Right lobe of liver (tissue), 6 donors: Measurements from ENCODE around the gene ZSCAN12. TPM values are rescaled to one million over a fixed set of nuclear protein-coding genes. Genes with fewer than 3 reads are reported as not detected.
"Not testable (repeated sequence)": the region's sequence is repeated elsewhere in the genome, so short reads cannot be mapped to it uniquely, and the experiment has no call there.

Experiments
- ATAC-seq, 4 donors: fragments of 200-7000 bp; cut with Tn5 transposase; one replicate each; pipeline ENCODE4 v1.9.1; 2020; ENCODE audit warnings: mild to moderate bottlenecking in 4 of 4, moderate library complexity in 4 of 4
- DNase-seq, 3 donors: peaks; one replicate each; pipeline ENCODE4 v3.0.0-alpha.2; 2020
- H3K27ac ChIP-seq, 3 donors: fragments of 200-600 bp; one replicate each; pipeline ENCODE4 v1.8.0; 2022
- H3K27me3 ChIP-seq, 2 donors: fragments of 200-600 bp; one replicate each; pipeline ENCODE4 v1.8.0; 2022
- H3K36me3 ChIP-seq, 4 donors: fragments of 200-600 bp; sonication (generic) in 1 of 4; one replicate each; pipeline versions ENCODE4 v1.5.1 to v1.8.0; 2017 to 2022; ENCODE audit warnings: control low read depth in 1 of 4
- H3K4me1 ChIP-seq, 4 donors: fragments of 200-600 bp; sonication (generic) in 1 of 4; one replicate each; pipeline versions ENCODE4 v1.5.1 to v1.8.0; 2017 to 2022; ENCODE audit warnings: control low read depth in 1 of 4
- H3K4me3 ChIP-seq, 3 donors: fragments of 200-600 bp; one replicate each; pipeline ENCODE4 v1.8.0; 2022
- H3K9me3 ChIP-seq, 4 donors: fragments of 200-600 bp; sonication (generic) in 1 of 4; one replicate each; pipeline versions ENCODE4 v1.5.1 to v1.8.0; 2017 to 2022; ENCODE audit warnings: control low read depth in 1 of 4
- POLR2A ChIP-seq: fragments of 450-650 bp; IDR thresholded peaks from one replicate; pipeline ENCODE4 v1.6.1; 2017; ENCODE audit warnings: antibody characterized with exemption, mild to moderate bottlenecking
- WGBS: methylation state at CpG from one replicate; pipeline ENCODE4 v1.1.6; 2018; ENCODE audit warnings: low coverage, low lambda C conversion rate; ENCODE audit not compliant: insufficient coverage; ENCODE audit errors: missing lambda C conversion rate; 5-methylcytosine and 5-hydroxymethylcytosine counted together
- intact Hi-C, 2 donors: fragments of 100-400 bp; cut with DNase I; formaldehyde crosslinking; loops; one replicate each; pipeline versions ENCODE4 v1.11.2 to v1.14.1; 2022
- total RNA-seq, 6 experiments: library from RNA; depleted of rRNA in 2 of 6; stranded (reverse); fragments of >200 nt in 2 of 6; fragmentation: NEBNext Ultra II Directional in 3 of 6; extraction: Animal tissue kit (Norgen Biotek cat#: 25700) in 3 of 6; gene quantifications; one replicate each; pipeline versions ENCODE4 v1.1.0 to v1.2.4, GENCODE V29; 2016 to 2023
- TF ChIP-seq, protein P1 (sequence below), 4 donors: fragments of 200-600 bp in 3 of 4; fragments of 450-650 bp in 1 of 4; IDR thresholded peaks; one replicate each; pipeline versions ENCODE4 v1.5.1 to v1.8.0; 2016 to 2022; ENCODE audit warnings: antibody characterized with exemption in 4 of 4, mild to moderate bottlenecking in 2 of 4
- donor health status: DM: no; HTN: yes; CAD: no.
- donor health status: DM: no; HTN: no; CAD: no.
- donor health status: DM: no; HTN: no; CAD: no.
- donor health status: DM: no; HTN: yes; CAD: no.
- donor health status: DM: no; HTN: yes; CAD: no.

ZSCAN12 gene
- total RNA-seq, 6 experiments from 2014 or later, result 1.4 to 1.6 (median 1.5) TPM

GRCh38 chr6:28410767-28411166 lies 11.2 kb upstream of the ZSCAN12 start:
- Histone ChIP-seq H3K27me3 (no peaks in the 10 kb centered on the region), H3K36me3 (no peaks in the 10 kb centered on the region), H3K27ac (no peak overlapping the region), H3K4me1 (no peaks in the 10 kb centered on the region), H3K9me3 (no peaks in the 10 kb centered on the region), H3K4me3 (no peak overlapping the region)
- no peak for TF ChIP-seq POLR2A
- TF ChIP-seq, protein P1, sequence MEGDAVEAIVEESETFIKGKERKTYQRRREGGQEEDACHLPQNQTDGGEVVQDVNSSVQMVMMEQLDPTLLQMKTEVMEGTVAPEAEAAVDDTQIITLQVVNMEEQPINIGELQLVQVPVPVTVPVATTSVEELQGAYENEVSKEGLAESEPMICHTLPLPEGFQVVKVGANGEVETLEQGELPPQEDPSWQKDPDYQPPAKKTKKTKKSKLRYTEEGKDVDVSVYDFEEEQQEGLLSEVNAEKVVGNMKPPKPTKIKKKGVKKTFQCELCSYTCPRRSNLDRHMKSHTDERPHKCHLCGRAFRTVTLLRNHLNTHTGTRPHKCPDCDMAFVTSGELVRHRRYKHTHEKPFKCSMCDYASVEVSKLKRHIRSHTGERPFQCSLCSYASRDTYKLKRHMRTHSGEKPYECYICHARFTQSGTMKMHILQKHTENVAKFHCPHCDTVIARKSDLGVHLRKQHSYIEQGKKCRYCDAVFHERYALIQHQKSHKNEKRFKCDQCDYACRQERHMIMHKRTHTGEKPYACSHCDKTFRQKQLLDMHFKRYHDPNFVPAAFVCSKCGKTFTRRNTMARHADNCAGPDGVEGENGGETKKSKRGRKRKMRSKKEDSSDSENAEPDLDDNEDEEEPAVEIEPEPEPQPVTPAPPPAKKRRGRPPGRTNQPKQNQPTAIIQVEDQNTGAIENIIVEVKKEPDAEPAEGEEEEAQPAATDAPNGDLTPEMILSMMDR (IDR thresholded peaks at IDR 0.05), result no peak
- DNase-seq, result no peak
- no peak for ATAC-seq
- intact Hi-C loops, result no loop called here
- WGBS, result 92% methylated on average over 2 of the region's 2 CpGs

DNA sequence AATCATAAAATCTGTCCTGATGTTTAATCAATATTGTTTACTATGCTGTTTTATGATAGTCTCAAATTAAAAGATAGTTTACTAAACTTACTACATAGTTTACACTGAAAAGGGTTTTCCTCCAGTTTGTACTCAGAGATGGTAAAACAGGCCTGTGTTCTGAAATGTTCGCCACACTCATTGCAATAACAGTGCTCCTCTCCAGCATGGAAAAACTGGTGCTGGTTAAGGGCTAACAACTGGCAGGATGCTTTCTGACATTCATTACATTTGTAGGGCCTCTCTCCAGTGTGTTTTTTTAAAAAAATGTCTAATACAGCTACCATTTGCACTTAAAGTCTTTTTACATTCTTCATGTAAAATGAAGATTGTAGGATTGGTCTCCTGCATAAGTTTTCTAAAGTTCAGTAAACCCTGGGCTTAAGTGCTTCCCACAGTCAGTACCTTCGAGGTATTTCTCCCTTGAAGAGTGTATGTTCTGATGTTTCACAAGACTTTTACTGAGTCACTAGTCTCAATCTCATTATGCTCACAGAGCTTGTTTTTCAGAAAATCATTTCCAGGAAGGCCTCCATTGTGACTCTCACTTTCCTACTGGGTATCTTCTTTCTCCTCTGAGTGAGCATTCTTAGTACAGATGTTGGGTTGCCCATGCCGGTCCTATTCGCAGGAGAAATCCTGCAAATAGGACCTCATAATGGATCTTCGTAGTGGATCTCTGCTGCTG lies 8.7 kb upstream of the ZSCAN12 start:
- Histone ChIP-seq H3K27ac (no peak overlapping the region), H3K36me3 (no peaks in the 10 kb centered on the region), H3K9me3 (no peaks in the 10 kb centered on the region), H3K4me3 (no peak overlapping the region), H3K4me1 (no peaks in the 10 kb centered on the region), H3K27me3 (no peaks in the 10 kb centered on the region)
- no peak for TF ChIP-seq POLR2A
- TF ChIP-seq, protein P1 (IDR thresholded peaks at IDR 0.05), result no peak
- ATAC-seq (no peak), DNase-seq (no peak)
- intact Hi-C loops, result no loop called here
- 63% methylated on average over 5 of the region's 5 CpGs for WGBS

DNA sequence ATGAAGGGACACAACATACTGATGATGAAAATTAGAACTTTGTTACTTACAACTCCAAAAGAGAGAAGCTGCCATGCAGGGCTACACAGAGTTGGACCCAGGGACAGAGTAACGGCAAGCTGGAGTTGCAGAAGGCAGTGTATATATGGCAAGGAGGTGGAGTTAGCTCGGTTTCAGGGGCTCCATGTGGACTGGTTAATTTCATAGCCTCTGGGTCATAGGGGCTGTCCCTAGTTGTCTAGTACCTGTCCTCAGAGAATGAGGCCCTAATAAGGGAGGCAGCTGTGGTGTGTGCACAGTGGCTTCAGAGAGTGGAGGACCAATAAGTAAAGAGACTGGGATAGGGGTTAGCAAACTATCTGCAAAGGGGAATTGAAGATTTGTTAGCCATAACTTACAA lies 7.9 kb upstream of the ZSCAN12 start:
- no peak overlapping the region for H3K4me3 ChIP-seq
- 66% methylated on average over 2 of the region's 2 CpGs for WGBS
- DNase-seq, result no peak
- H3K9me3 ChIP-seq, result no peaks in the 10 kb centered on the region
- no peak for ATAC-seq
- intact Hi-C loops, result no loop called here
- H3K4me1 ChIP-seq, result no peaks in the 10 kb centered on the region
- no peak overlapping the region for H3K27ac ChIP-seq
- no peaks in the 10 kb centered on the region for H3K36me3 ChIP-seq
- TF ChIP-seq POLR2A, result no peak
- TF ChIP-seq, protein P1 (IDR thresholded peaks at IDR 0.05), result no peak
- no peaks in the 10 kb centered on the region for H3K27me3 ChIP-seq

GRCh38 chr6:28403923-28404322 lies 4.4 kb upstream of the ZSCAN12 start:
- H3K36me3 ChIP-seq, DNase-seq, H3K9me3 ChIP-seq, H3K4me1 ChIP-seq, H3K27ac ChIP-seq, H3K27me3 ChIP-seq, H3K4me3 ChIP-seq, intact Hi-C loops, ATAC-seq: not testable (repeated sequence)
- 64% methylated on average over 1 of the region's 5 CpGs for WGBS

DNA sequence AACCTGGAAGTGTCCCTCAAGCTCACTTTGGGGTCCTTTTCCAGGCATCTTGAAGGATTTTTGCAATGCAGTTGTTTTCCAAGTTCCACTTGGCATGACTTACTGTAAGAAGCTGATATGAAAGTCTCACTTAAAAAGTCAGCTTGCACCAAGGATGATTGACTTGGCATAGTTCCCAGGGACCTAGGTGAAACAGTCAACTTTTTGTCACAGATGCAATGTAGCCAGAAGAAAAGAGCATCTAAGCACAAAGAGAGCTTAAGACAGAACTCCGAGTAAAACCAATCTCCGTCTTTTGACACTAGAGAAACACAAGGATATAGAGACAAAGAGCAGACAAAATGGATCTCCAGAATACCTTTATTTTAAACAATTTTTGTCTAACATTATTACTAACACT lies 2.6 kb upstream of the ZSCAN12 start:
- H3K9me3 ChIP-seq, result no peaks in the 10 kb centered on the region
- DNase-seq, result no peak

More for the DNA sequence above, 2.6 kb upstream of the ZSCAN12 start:
- no peaks in the 10 kb centered on the region for H3K27me3 ChIP-seq
- TF ChIP-seq, protein P1 (IDR thresholded peaks at IDR 0.05), result no peak
- TF ChIP-seq POLR2A, result no peak
- no peak overlapping the region for H3K4me3 ChIP-seq
- H3K36me3 ChIP-seq, result no peaks in the 10 kb centered on the region
- peaks cover 0 to 5% (median 0%) of the 10 kb centered on the region in 4 donors for H3K4me1 ChIP-seq
- WGBS, result 18% methylated on average over 2 of the region's 2 CpGs
- intact Hi-C loops, result no loop called here
- no peak overlapping the region for H3K27ac ChIP-seq
- no peak for ATAC-seq
